GM23248 (cell line): Measurements from ENCODE around the gene PRKCA. TPM values are rescaled to one million over a fixed set of nuclear protein-coding genes. Genes with fewer than 3 reads are reported as not detected.

Source experiments
- DNase-seq: peaks from one replicate; pipeline ENCODE4 v3.0.0-alpha.2; 2015
- H2AFZ ChIP-seq: fragments of 200-600 bp; sonication (generic); 2 replicates; pipeline ENCODE4 v1.6.1; 2016; ENCODE audit warnings: antibody characterized with exemption
- H3F3A ChIP-seq: fragments of 200-600 bp; sonication (generic); 2 replicates; pipeline ENCODE4 v1.6.1; 2016; ENCODE audit warnings: mild to moderate bottlenecking, antibody characterized with exemption, mixed run types; ENCODE audit not compliant: insufficient read depth
- H3K27ac ChIP-seq: fragments of 200-600 bp; sonication (generic); 2 replicates; pipeline ENCODE4 v1.5.1; 2016; ENCODE audit warnings: mild to moderate bottlenecking
- H3K27me3 ChIP-seq: fragments of 200-600 bp; sonication (generic); replicated peaks from 2 replicates; pipeline ENCODE4 v1.6.1; 2016; ENCODE audit warnings: mild to moderate bottlenecking; ENCODE audit not compliant: insufficient read depth
- H3K36me3 ChIP-seq: fragments of 200-600 bp; sonication (generic); 2 replicates; pipeline ENCODE4 v1.6.1; 2016; ENCODE audit warnings: low read depth, mild to moderate bottlenecking
- H3K4me1 ChIP-seq: fragments of 200-600 bp; sonication (generic); 2 replicates; pipeline ENCODE4 v1.6.1; 2016; ENCODE audit warnings: mild to moderate bottlenecking; ENCODE audit not compliant: insufficient read depth
- H3K4me2 ChIP-seq: fragments of 200-600 bp; sonication (generic); one replicate; pipeline ENCODE4 v1.6.1; 2016; ENCODE audit warnings: mild to moderate bottlenecking; ENCODE audit not compliant: unreplicated experiment
- H3K4me3 ChIP-seq: fragments of 200-600 bp; sonication (generic); 2 replicates; pipeline ENCODE4 v1.5.1; 2016; ENCODE audit warnings: mild to moderate bottlenecking
- H3K79me2 ChIP-seq: fragments of 200-600 bp; sonication (generic); 2 replicates; pipeline ENCODE4 v1.6.1; 2016; ENCODE audit warnings: mild to moderate bottlenecking; ENCODE audit not compliant: insufficient read depth
- H3K9ac ChIP-seq: fragments of 200-600 bp; sonication (generic); 2 replicates; pipeline ENCODE4 v1.6.1; 2016; ENCODE audit warnings: mild to moderate bottlenecking
- H3K9me2 ChIP-seq: fragments of 200-600 bp; sonication (generic); 2 replicates; pipeline ENCODE4 v1.6.1; 2016; ENCODE audit warnings: mixed run types, mild to moderate bottlenecking, moderate library complexity; ENCODE audit not compliant: insufficient read depth
- H3K9me3 ChIP-seq: fragments of 200-600 bp; sonication (generic); one replicate; pipeline ENCODE4 v1.6.1; 2017; ENCODE audit warnings: low read depth
- H4K20me1 ChIP-seq: fragments of 200-600 bp; sonication (generic); 2 replicates; pipeline ENCODE4 v1.6.0; 2016; ENCODE audit not compliant: insufficient read depth
- EZH2 ChIP-seq: fragments of 200-600 bp; sonication (generic); IDR thresholded peaks from 2 replicates; pipeline ENCODE4 v1.6.1; 2018; ENCODE audit warnings: antibody characterized with exemption, mild to moderate bottlenecking; ENCODE audit not compliant: insufficient read depth, poor library complexity, severe bottlenecking
- EZH2phosphoT487 ChIP-seq: fragments of 200-600 bp; sonication (generic); IDR thresholded peaks from 2 replicates; pipeline ENCODE4 v1.6.1; 2018; ENCODE audit warnings: antibody characterized with exemption, moderate library complexity, mild to moderate bottlenecking, low read depth; ENCODE audit not compliant: insufficient read depth
- WGBS, 2 experiments: methylation state at CpG; one replicate each; pipeline ENCODE4 v1.1.6; 2015 to 2017; ENCODE audit warnings: low lambda C conversion rate in 2 of 2, low coverage in 1 of 2; ENCODE audit errors: missing lambda C conversion rate in 2 of 2; 5-methylcytosine and 5-hydroxymethylcytosine counted together
- in situ Hi-C: fragments of 300-500 bp; cut with MboI; formaldehyde crosslinking; loops from 2 replicates; pipeline ENCODE4 v1.15.0; 2020
- polyA plus RNA-seq: library from polyadenylated mRNA; unstranded; fragments of >200 nt; fragmentation: Nextera tagmentation; extraction: Ambion mirVana; gene quantifications from 2 replicates; pipeline ENCODE4 v1.2.1, GENCODE V29; 2016
- total RNA-seq: library from RNA; depleted of rRNA; stranded (reverse); fragments of >200 nt; shearing (Covaris generic); gene quantifications from 2 replicates; pipeline ENCODE4 v1.2.3, GENCODE V29; 2014

Gene PRKCA
- total and polyA plus RNA-seq, 2 experiments from 2014 or later, result 17.3 to 28.5 TPM

GRCh38 chr17:66655461-66655860 lies 353.0 kb downstream of the PRKCA start:
- 71 to 75% methylated on average over 2 of the region's 2 CpGs for WGBS, 2 experiments
- in situ Hi-C loops, result no loop called here
- TF ChIP-seq EZH2phosphoT487, result no peak
- TF ChIP-seq EZH2, result no peak
- DNase-seq, result no peak
- Histone ChIP-seq H2AFZ (no peak overlapping the region), H3K4me2 (peak overlapping the region; percentile 40), H3K9ac (no peak overlapping the region), H3K9me3 (no peaks in the 10 kb centered on the region), H3K36me3 (peaks cover 8% of the 10 kb centered on the region; the same call in 1 of the 2 replicates), H3K79me2 (no peaks in the 10 kb centered on the region), H3K9me2 (no peaks in the 10 kb centered on the region), H3K27me3 (no peaks in the 10 kb centered on the region), H3K4me1 (peaks cover 16% of the 10 kb centered on the region), H3K27ac (peak overlapping the region; percentile 50), H4K20me1 (no peaks in the 10 kb centered on the region), H3K4me3 (no peak overlapping the region), H3F3A (peaks cover 18% of the 10 kb centered on the region)

DNA sequence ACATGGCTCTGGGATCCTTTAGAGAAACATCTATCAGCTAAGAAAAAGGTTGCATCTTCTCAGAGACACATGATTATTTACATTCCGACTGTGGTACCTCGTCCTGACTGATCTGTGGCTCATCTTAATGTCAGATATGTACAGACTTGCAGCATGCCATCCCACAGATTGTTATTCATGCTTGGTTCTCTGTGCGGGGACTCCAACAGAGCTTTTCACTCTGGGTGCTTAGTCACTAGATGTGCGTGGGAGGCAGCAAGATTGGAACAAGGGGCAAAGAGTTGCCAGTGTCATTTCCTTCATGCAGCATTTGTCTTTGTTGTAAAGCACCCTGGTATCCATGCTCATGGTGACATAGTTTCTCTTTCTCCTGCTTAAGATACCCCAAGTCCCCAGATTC lies 353.4 kb downstream of the PRKCA start:
- in situ Hi-C loops, result no loop called here
- H3K9ac ChIP-seq, result no peak overlapping the region
- no peak overlapping the region for H2AFZ ChIP-seq
- H3K27ac ChIP-seq, result peak overlapping the region; percentile 50
- no peaks in the 10 kb centered on the region for H3K27me3 ChIP-seq
- peak overlapping the region; percentile 40 for H3K4me2 ChIP-seq
- peaks cover 18% of the 10 kb centered on the region for H3F3A ChIP-seq
- peaks cover 16% of the 10 kb centered on the region for H3K4me1 ChIP-seq
- H4K20me1 ChIP-seq, result no peaks in the 10 kb centered on the region
- 1 to 7% methylated on average over 4 of the region's 4 CpGs for WGBS, 2 experiments
- TF ChIP-seq EZH2phosphoT487 (no peak), EZH2 (no peak)
- no peaks in the 10 kb centered on the region for H3K9me3 ChIP-seq
- DNase-seq, result peak; percentile 95
- H3K9me2 ChIP-seq, result no peaks in the 10 kb centered on the region
- H3K36me3 ChIP-seq, result peaks cover 8% of the 10 kb centered on the region; the same call in 1 of the 2 replicates
- H3K79me2 ChIP-seq, result no peaks in the 10 kb centered on the region
- H3K4me3 ChIP-seq, result no peak overlapping the region

DNA sequence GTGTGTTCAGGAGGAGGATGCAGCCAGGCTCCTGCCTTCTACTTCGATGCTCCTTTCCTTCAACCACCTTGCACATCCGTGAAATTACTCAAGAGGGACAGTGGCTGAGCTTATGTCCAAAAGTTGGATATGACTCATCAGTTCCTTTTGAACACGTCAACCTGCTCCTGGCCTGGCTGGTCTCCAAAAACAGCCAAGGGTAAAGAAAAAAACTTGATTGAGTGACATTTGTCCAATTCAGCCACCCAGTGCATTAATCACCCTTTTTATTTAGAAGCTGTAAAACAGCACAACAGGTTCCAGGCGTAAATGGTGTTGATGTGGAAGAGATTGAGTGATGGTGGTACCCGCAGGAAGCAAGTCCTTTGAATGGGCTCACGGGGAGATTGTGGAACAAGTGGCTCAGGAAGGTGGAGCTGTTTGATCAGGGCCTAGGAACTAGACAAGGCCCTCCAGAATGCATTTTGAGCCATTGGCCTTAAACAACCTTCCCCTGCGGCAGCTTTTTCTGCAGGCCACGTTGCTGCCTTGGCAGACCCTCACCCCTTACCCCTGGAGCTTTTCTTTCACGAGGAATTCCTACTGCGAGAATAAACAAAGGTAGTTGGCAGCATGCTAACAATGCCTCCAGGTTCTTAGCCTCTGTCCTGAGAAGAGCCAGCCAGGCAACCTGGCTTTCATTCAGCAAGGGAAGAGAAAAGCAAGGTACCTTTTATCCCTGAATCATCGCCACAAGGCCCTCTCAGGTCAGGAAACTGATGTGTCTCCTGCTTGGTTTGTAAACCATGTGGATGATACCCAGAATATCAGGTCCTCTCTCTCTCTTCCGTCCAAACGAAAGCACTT lies 359.2 kb downstream of the PRKCA start:
- no peaks in the 10 kb centered on the region; the same call in 1 of the 2 replicates for H3F3A ChIP-seq
- in situ Hi-C loops, result no loop called here
- H3K79me2 ChIP-seq, result 0 out of 2 replicates have a peak, but pooled peaks cover 4% of the 10 kb centered on the region
- H4K20me1 ChIP-seq, result no peaks in the 10 kb centered on the region
- no peak overlapping the region for H2AFZ ChIP-seq
- no peak for TF ChIP-seq EZH2
- TF ChIP-seq EZH2phosphoT487, result no peak
- H3K9ac ChIP-seq, result no peak overlapping the region
- H3K4me3 ChIP-seq, result no peak overlapping the region
- H3K9me3 ChIP-seq, result no peaks in the 10 kb centered on the region
- 88% methylated on average over 13 of the region's 13 CpGs for WGBS, 2 experiments
- no peaks in the 10 kb centered on the region for H3K9me2 ChIP-seq
- no peaks in the 10 kb centered on the region for H3K4me1 ChIP-seq
- H3K27ac ChIP-seq, result no peak overlapping the region
- no peaks in the 10 kb centered on the region for H3K27me3 ChIP-seq
- H3K36me3 ChIP-seq, result peaks cover 8% of the 10 kb centered on the region; the same call in 1 of the 2 replicates
- H3K4me2 ChIP-seq, result no peak overlapping the region
- peak; percentile 37 for DNase-seq

- Histone ChIP-seq H2AFZ (no peak overlapping the region), H3K9me3 (no peaks in the 10 kb centered on the region), H3K9me2 (no peaks in the 10 kb centered on the region), H3K9ac (no peak overlapping the region), H4K20me1 (no peaks in the 10 kb centered on the region), H3K27me3 (no peaks in the 10 kb centered on the region), H3K4me3 (no peak overlapping the region), H3K4me1 (no peaks in the 10 kb centered on the region), H3K4me2 (no peak overlapping the region), H3K27ac (no peak overlapping the region), H3F3A (no peaks in the 10 kb centered on the region; the same call in 1 of the 2 replicates), H3K36me3 (peaks cover 8% of the 10 kb centered on the region; the same call in 1 of the 2 replicates), H3K79me2 (0 out of 2 replicates have a peak, but pooled peaks cover 4% of the 10 kb centered on the region)
- no peak for DNase-seq
- TF ChIP-seq EZH2 (no peak), EZH2phosphoT487 (no peak)
- 82 to 88% methylated on average over 5 of the region's 5 CpGs for WGBS, 2 experiments
- in situ Hi-C loops, result no loop called here
These were observed 360.1 kb downstream of the PRKCA start for GRCh38 chr17:66662496-66662895.
